Prostate gland (tissue), 2 donors: ENCODE results near the gene ADPRH. TPM values are rescaled to one million over a fixed set of nuclear protein-coding genes. Genes with fewer than 3 reads are reported as not detected.
"Not testable (repeated sequence)": the region's sequence is repeated elsewhere in the genome, so short reads cannot be mapped to it uniquely, and the experiment has no call there.

Experiments used
- DNase-seq: peaks from one replicate; pipeline ENCODE4 v3.0.0-alpha.2; 2019; ENCODE audit warnings: low spot score
- H3K27ac ChIP-seq, 2 donors: fragments of 200-600 bp; sonication (generic); 2 replicates each; pipeline ENCODE4 v1.5.1; 2017 to 2019
- H3K27me3 ChIP-seq: fragments of 200-600 bp; sonication (generic); replicated peaks from 2 replicates; pipeline ENCODE4 v1.5.1; 2019; ENCODE audit not compliant: insufficient read depth
- H3K36me3 ChIP-seq, 2 donors: fragments of 200-600 bp; sonication (generic); 1 replicate in 1 of 2; 2 replicates in 1 of 2; pipeline versions ENCODE4 v1.5.1 to v1.8.1; 2017 to 2019
- H3K4me1 ChIP-seq: fragments of 200-600 bp; sonication (generic); replicated peaks from 2 replicates; pipeline ENCODE4 v1.5.1; 2019
- H3K4me3 ChIP-seq, 2 donors: fragments of 200-600 bp; sonication (generic); 2 replicates each; pipeline ENCODE4 v1.5.1; 2017 to 2019
- H3K9me3 ChIP-seq: fragments of 200-600 bp; sonication (generic); 2 replicates; pipeline ENCODE4 v1.5.1; 2017
- POLR2A ChIP-seq: fragments of 450-650 bp; IDR thresholded peaks from one replicate; pipeline ENCODE4 v1.6.1; 2016; ENCODE audit warnings: antibody characterized with exemption, mild to moderate bottlenecking
- POLR2AphosphoS5 ChIP-seq: sonication (generic); formaldehyde crosslinking; IDR thresholded peaks from one replicate; pipeline ENCODE4 v1.6.1; 2017; ENCODE audit warnings: antibody characterized with exemption
- WGBS: methylation state at CpG from one replicate; pipeline ENCODE4 v1.1.5; 2018; 5-methylcytosine and 5-hydroxymethylcytosine counted together
- intact Hi-C: fragments of 100-400 bp; cut with DNase I; formaldehyde crosslinking; loops from one replicate; pipeline ENCODE4 v1.14.2; 2022
- total RNA-seq, 2 donors: library from RNA; depleted of rRNA; stranded (reverse); fragments of >200 nt; gene quantifications; one replicate each; pipeline ENCODE4 v1.1.0, GENCODE V29; 2016
- TF ChIP-seq, protein P1 (sequence below), 4 experiments: fragments of 200-600 bp in 2 of 4; fragments of 450-650 bp in 2 of 4; sonication (generic) in 2 of 4; IDR thresholded peaks; 1 replicate in 3 of 4; 2 replicates in 1 of 4; pipeline ENCODE4 v1.5.1; 2016 to 2019; ENCODE audit warnings: antibody characterized with exemption in 4 of 4, mild to moderate bottlenecking in 2 of 4, moderate library complexity in 2 of 4

ADPRH gene
- total RNA-seq, 2 donors from 2014 or later: 8.2 to 14.8 TPM

DNA sequence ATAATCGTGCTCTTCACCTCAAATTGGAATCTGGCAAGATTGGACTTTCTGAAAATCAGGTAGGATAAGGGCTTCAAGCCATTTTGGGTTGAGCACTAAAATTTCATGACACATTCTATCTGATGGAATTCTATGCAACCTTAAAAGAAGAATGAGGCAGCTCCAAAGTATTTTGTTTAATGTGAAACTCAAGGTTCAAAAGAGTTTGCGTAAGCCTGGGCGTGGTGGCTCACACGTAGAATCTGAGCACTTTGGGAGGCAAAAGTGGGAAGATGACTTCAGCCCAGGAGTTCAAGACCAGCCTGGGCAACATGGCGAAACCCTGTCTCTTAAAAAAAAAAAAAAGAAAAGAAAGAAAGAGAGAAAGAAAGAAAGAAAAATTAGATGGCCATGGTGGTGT, 14.8 kb downstream of the ADPRH start:
- Histone ChIP-seq H3K27ac (no peak overlapping the region), H3K36me3 (no peaks in the 10 kb centered on the region), H3K4me3 (no peak overlapping the region), H3K27me3 (no peaks in the 10 kb centered on the region), H3K4me1 (no peaks in the 10 kb centered on the region), H3K9me3 (no peaks in the 10 kb centered on the region)
- intact Hi-C loops: no loop called here
- WGBS: 76% methylated on average over 5 of the region's 5 CpGs
- TF ChIP-seq, protein P1, sequence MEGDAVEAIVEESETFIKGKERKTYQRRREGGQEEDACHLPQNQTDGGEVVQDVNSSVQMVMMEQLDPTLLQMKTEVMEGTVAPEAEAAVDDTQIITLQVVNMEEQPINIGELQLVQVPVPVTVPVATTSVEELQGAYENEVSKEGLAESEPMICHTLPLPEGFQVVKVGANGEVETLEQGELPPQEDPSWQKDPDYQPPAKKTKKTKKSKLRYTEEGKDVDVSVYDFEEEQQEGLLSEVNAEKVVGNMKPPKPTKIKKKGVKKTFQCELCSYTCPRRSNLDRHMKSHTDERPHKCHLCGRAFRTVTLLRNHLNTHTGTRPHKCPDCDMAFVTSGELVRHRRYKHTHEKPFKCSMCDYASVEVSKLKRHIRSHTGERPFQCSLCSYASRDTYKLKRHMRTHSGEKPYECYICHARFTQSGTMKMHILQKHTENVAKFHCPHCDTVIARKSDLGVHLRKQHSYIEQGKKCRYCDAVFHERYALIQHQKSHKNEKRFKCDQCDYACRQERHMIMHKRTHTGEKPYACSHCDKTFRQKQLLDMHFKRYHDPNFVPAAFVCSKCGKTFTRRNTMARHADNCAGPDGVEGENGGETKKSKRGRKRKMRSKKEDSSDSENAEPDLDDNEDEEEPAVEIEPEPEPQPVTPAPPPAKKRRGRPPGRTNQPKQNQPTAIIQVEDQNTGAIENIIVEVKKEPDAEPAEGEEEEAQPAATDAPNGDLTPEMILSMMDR (IDR thresholded peaks at IDR 0.05): no peak
- TF ChIP-seq POLR2AphosphoS5: no peak
- TF ChIP-seq POLR2A: no peak
- DNase-seq: no peak

DNA sequence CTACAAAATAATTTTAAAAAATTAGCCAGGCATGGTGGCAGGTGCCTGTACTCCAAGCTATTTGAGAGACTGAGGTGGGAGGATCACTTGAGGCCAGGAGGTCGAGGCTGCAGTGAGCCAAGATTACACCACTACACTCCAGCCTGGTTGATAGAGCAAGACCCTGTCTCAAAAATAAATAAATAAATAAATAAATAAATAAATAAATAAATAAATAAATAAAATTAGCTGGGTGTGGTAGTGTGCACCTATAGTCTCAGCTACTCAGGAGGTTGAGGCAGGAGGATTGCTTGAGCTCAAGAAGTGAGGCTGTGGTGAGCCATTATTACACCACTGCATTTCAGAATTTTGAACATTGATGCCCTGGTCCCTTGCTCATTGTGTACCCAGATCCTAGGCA, 15.6 kb downstream of the ADPRH start:
- H3K27ac ChIP-seq, intact Hi-C loops, DNase-seq, H3K4me1 ChIP-seq, H3K4me3 ChIP-seq, H3K36me3 ChIP-seq, H3K27me3 ChIP-seq, H3K9me3 ChIP-seq: not testable (repeated sequence)
- WGBS: 88% methylated on average over 1 of the region's 1 CpG

DNA sequence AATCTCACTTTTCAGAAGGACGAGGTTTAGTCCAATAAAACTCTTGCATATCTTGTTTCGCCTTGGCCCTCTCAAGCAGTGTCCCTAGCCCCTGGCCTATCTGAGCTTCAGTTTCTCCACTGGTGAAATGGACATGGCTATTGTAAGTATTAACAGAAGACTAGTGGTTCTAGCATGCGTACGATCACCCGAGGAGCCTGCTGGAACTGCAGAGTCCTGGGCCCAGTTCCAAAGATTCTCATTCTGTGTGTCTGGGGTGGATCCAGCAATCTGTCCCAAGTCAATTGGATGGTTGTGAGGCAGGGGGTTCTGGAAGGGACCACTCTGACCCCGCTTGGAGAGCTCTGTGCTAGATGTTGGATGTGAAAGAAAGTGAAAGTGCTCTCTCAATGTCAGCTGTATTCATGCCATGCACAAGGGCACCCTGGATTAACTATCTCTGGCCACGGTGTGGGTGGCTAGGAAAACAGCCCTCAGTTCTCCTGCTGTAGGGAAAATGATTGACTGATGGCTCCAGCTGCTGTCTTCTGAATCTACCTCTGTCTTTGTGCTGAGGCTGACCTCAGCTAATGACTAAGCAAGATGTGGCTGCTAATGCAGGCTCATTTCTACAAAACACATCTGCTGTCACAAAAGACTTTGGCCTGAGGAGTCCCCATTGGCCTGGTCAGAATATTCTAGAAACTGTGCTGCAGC, 16.5 kb downstream of the ADPRH start:
- H3K9me3 ChIP-seq: no peaks in the 10 kb centered on the region
- intact Hi-C loops: no loop called here
- no peaks in the 10 kb centered on the region for H3K4me1 ChIP-seq
- DNase-seq: no peak
- TF ChIP-seq POLR2A (no peak), POLR2AphosphoS5 (no peak)
- TF ChIP-seq, protein P1 (IDR thresholded peaks at IDR 0.05): no peak
- 72% methylated on average over 7 of the region's 7 CpGs for WGBS
- H3K36me3 ChIP-seq: no peaks in the 10 kb centered on the region
- no peaks in the 10 kb centered on the region for H3K27me3 ChIP-seq
- no peak overlapping the region for H3K4me3 ChIP-seq
- H3K27ac ChIP-seq: no peak overlapping the region

DNA sequence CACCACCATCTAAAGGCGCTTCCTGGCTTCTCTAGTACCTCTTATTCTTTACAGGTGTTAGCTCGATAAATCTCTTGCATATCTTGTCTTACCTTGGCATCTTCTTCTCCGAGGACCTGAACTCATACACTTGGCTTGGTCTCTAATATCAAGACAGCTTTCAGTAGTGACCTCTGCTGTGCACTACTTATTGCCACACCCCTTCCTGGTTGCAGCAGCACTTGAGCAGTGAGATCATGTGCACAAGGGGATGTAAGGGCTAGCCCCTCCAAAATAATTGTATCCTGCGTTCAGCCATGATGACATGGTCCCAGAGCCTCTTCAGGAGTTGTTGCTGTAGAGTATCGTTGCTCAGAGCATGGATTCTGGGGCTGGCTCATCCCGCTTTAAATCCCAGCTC, 17.1 kb downstream of the ADPRH start:
- Histone ChIP-seq H3K9me3 (no peaks in the 10 kb centered on the region), H3K36me3 (no peaks in the 10 kb centered on the region), H3K27me3 (no peaks in the 10 kb centered on the region), H3K4me3 (no peak overlapping the region), H3K4me1 (no peaks in the 10 kb centered on the region), H3K27ac (no peak overlapping the region)
- TF ChIP-seq, protein P1 (IDR thresholded peaks at IDR 0.05): no peak
- no peak for TF ChIP-seq POLR2AphosphoS5
- TF ChIP-seq POLR2A: no peak
- 91% methylated on average over 6 of the region's 6 CpGs for WGBS
- intact Hi-C loops: no loop called here
- DNase-seq: no peak

DNA sequence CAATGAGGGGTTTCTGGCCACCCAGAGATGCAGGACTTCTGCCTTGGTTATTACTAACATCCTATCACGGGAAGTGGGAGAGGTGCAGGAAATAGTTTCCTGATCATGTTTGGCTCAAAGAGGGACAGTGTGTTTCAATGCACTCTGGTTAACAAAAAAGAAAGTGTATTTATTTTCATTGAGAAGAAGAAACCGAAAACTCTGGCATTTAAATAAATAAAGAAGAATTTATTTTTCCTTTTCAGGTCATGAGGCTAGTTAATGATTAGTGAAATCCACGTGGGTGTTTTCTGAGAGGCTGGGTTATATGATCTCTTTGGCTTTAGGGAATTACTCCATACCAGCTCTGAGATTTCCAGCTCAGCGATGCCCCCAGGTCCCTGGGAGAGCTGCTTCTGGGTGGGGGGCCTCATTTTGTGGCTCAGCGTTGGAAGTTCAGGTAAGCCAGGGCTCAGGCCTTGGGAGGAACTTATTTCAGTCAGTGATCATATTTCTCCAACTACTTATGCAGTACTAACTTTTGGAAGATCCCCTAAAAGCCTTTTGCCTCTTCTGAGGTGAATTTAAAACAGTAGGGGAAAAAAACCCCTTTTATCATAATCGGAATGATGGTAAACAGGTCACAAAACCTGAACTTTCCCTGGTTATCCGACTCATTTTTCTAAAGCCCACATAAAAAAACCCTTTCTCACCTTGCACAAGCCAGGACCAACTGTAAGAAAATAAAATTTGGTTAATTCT, 18.4 kb downstream of the ADPRH start, which contains the start of gene PLA1A:
Gene PLA1A, plus strand, starts transcription at position 338 of the 741 bp plus-strand sequence. Its CDS starts 29 bp downstream, at position 367.
- Histone ChIP-seq H3K27me3 (no peaks in the 10 kb centered on the region), H3K4me1 (peaks cover 6% of the 10 kb centered on the region), H3K27ac (peak within 1 kb of the TSS; percentile 18 to 52), H3K4me3 (no peak within 1 kb of the TSS), H3K9me3 (no peaks in the 10 kb centered on the region), H3K36me3 (no peaks in the 10 kb centered on the region)
- intact Hi-C loops: no loop called here
- no peak for TF ChIP-seq POLR2A
- TF ChIP-seq POLR2AphosphoS5: peak; percentile 11
- TF ChIP-seq, protein P1 (IDR thresholded peaks at IDR 0.05): no peak
- WGBS: 43% methylated on average over 7 of the region's 7 CpGs
- no peak for DNase-seq
